Fibroblast of skin of back (primary cell): ENCODE results near the gene GTF3C6. TPM values are rescaled to one million over a fixed set of nuclear protein-coding genes. Genes with fewer than 3 reads are reported as not detected.
"Not testable (repeated sequence)": the region's sequence is repeated elsewhere in the genome, so short reads cannot be mapped to it uniquely, and the experiment has no call there.

Source experiments
- DNase-seq: peaks from one replicate; pipeline ENCODE4 v3.0.0-alpha.2; 2013
- polyA plus RNA-seq, 2 experiments: library from polyadenylated mRNA; unstranded; fragments of 120-200 nt; gene quantifications; one replicate each; pipeline ENCODE4 v1.2.1, GENCODE V29; 2013; ENCODE audit not compliant: insufficient read length in 2 of 2

GTF3C6 gene, protein sequence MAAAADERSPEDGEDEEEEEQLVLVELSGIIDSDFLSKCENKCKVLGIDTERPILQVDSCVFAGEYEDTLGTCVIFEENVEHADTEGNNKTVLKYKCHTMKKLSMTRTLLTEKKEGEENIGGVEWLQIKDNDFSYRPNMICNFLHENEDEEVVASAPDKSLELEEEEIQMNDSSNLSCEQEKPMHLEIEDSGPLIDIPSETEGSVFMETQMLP
- 82.7 TPM for polyA plus RNA-seq (2013, experiment 1 of 2; ENCODE audit: insufficient read length)
- polyA plus RNA-seq (2013, experiment 2 of 2; ENCODE audit: insufficient read length) = 62.2 TPM

- peak; percentile 93 for DNase-seq
Measured at GRCh38 chr6:110958329-110959192, at the start of gene GTF3C6. Gene GTF3C6, plus strand, starts transcription at chr6:110958706. Its CDS starts 64 bp downstream, at chr6:110958770.

DNA sequence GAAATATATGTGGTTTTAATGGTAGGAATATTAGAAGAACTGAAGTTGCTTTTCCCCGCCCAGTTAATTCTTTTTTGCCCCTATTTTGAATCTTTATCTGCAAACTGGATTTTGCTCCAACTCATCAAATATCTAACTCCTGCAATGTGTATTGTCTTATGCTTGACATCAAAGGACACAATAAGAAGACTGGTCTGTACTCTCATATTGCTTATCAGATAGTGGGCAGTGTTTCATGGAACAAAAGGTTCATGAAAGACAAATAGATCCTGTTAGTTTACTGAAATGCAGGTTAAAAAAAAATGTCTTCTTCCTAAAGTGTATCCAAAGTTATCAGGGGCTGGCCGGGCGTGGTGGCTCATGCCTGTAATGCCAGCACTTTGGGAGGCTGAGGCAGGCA is 27.7 kb upstream of the GTF3C6 start:
- no peak for DNase-seq

DNA sequence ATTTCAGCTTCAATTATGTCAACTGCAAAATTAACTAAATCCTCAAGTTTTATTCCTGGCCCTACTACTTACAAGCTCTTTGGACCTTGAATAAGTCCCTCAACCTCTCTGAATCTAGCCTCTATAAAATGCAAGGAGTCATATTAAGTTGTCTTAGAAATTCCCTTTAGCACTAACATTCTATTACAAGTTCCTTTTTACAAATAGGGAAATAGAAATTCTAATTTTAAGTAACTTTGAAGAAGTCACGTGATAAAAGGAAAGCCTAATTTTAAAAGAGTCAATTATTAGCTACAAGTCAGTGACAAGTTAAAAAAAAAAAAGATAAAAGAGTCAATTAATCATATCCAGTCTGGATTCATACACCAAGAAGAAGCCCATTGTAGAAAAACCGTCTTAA is 24.6 kb upstream of the GTF3C6 start:
- DNase-seq = no peak

DNA sequence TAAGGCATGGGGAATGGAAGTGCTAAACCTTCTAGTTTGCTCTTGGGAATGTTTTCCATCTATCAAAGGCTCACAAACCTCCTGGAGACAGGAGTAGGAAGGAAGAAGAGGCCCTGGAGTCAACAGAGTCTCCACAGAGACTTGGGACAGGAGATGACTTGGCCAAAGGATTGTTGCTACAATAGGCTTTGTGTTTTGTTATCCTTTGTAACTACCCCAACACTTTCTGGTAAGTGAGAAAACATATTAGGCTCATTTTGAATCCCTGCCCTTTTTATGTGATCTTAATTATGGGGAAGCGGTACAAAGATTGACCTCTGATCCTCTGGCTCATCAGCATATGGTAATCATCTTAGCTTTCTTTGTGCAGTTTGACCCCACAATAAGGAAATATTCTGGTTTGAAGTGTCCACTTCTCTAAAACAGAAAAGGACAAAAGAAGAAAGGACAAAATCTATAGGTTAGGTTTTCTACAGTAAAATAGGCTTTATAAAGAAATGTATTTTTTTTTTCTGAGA is 24.1 kb upstream of the GTF3C6 start:
- DNase-seq = no peak

GRCh38 chr6:110935171-110935570 is 23.3 kb upstream of the GTF3C6 start:
- no peak for DNase-seq

DNA sequence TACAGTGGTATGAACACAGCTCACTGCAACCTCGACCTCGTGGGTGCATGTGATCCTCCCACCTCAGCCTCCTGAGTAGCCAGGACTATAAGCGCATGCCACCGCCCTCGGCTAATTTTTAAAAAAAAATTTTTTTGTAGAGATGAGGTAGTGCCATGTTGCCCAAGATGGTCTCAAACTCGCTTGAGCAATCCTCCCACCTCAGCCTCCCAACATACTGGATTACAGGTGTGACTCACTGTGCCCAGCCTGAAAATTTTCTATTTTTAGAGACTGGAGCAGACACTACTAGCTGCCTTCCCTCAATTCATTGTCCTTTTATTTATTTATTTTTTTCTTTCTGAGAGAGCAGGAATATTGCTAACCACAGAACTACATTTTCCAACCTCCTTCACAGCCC is 20.3 kb upstream of the GTF3C6 start:
- peak; percentile 12 for DNase-seq

DNA sequence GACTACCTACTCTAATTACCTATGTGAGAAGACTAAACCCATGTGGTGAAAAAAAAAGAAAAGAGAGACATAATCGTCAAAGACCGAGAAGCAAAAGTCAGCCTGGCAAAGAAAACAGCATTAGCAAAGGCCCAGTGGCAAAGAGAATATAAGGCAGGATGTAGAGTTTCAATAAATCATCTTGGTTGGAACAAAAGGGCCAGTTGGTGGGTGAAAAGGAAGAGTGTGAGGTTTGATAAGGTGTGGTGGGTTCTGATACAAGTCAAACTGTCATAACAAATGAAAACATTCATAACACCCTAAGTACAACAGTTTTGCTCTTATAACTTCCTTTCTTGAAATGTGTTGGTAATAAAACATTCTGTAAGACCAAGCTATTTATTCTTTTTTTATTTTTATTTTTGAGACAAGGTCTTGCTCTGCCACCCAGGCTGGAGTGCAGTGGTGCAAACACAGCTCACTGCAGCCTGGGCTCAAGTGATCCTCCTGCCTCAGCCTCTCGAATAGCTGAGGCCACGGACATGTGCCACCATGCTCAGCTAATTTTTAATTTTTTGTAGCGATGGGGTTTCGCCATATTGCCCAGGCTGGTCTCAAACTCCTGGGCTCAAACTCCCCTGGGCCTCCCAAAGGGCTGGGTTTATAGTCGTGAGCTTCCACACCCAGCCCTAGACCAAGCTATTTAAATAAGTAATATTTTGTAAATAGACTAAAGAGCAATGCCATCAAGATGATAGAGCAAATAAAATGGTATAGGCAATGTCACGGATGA is 18.9 kb upstream of the GTF3C6 start:
- DNase-seq = no peak

DNA sequence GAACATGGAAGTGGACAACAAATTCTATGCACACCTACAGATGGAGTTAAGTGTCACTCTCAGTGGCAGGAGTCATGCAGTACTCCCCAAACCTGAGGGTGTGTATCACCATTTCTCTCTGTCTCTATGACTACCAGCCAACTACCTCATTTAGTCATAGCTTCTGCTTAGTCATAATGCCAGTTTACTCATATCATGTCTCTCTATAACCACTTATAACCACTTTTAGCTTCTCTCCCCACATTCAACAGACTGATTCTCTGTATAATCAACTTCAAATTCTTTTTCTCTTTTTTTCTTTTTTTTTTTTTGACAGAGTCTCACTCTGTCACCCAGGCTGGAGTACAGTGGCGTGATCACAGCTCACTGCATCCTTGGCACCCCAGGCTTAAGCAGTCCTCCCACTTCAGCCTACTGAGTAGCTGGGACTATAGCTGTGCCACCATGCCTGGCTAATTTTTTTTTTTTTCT is 13.8 kb upstream of the GTF3C6 start:
- peak; percentile 90 for DNase-seq

DNA sequence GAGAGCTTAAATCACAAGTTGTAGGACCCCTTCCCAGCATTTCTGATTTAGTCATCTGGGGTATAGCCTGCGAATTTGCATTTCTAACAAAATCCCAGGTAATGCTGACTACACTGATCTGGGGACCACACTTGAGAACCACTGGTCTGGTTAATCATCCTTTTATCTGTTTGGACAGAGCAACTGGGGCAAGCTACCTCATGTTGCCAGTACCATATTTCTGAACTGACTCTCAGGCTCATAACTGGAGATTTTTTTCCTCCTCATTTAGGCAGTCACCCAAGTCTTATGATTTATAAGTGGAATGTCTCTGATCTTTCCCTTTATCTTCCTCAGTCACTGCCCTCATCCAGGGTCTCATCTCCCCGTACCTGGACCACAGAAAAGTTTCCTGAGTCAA is 12.0 kb upstream of the GTF3C6 start:
- DNase-seq = no peak

GRCh38 chr6:110949679-110950285 is 8.7 kb upstream of the GTF3C6 start:
- peak; percentile 43 for DNase-seq

GRCh38 chr6:110950440-110950839 is 8.1 kb upstream of the GTF3C6 start:
- no peak for DNase-seq

- DNase-seq = no peak
Measured at GRCh38 chr6:110951008-110951407, 7.5 kb upstream of the GTF3C6 start.

DNA sequence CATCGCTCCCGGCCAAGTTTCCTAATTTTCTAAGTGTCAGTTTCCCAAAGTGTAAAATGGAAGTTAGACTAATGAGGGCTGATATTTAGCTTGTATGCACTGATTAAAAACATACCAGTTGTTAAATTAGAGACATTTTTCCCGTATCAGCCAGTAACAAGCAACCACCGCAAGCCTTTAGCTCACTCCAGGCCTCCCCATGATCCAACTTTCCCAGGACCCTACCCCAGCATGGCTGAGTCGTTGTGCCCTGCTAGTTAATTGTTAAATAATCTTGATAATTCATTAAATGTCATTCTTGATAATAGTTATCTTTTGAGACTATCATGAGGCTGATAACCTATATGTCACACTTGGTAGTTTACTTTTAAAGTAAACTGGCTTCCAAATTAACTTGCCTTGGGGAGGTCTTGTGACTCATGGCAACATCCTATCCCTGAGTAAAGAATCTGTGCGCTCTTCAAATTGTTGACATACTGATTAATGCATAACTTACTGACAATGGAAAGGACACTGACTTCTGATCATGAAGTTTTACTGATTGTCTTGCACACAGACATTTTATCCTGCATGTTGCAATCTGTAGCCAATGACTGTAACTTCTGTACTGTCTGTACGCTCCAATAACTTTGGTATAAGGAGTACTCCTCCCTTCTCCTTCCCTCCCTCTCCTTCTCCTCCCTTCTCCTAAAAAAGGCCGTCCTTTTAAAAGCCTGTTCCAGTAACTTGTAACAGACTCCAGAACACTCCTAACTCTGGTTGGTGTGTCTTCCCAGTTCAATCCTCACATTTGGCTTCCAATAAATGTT is 6.3 kb upstream of the GTF3C6 start:
- peak; percentile 93 for DNase-seq

DNA sequence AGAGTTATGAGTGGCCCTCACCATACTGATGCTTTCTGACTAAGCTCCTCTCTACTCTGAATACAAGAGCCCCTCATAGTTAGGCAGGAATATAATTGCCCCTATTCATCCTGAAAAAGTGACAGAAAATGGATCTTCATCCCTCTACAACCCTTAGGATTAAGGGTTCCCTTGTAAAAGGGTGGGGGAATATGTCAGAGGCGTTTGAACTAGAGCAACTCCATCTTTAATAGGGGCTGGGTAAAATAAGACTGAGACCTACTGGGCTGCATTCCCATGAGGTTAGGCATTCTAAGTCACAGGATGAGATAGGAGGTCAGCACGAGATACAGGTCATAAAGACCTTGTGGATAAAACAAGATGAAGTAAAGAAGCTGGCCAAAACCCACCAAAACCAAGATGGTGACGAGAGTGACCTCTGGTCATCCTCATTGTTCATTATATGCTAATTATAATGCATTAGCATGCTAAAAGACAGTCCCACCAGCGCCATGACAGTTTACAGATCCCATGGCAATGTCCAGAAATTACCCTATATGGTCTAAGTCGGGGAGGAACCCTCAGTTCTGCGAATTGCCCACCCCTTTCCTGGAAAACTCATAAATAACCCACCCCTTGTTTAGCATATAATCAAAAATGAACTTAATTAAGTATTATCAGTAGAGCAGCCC is 4.7 kb upstream of the GTF3C6 start:
- no peak for DNase-seq

DNA sequence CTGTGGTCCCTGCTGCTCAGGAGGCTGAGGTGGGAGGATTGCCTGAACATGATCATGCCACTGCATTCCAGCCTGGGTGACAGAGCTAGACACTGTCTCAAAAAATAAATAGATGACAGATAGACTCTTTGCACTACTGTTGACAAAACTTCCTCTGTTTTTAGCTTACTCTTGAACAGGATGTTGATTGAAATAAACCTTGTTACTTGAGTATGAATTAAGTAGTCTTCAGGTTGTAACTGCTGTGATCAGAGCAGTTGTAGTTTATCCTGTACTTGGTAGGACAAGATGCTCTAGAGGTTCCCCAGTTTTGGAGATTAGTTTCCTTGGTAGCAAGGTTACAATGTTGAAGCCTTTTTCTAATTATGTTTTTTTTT is 1.5 kb downstream of the GTF3C6 start:
- DNase-seq = no peak

DNA sequence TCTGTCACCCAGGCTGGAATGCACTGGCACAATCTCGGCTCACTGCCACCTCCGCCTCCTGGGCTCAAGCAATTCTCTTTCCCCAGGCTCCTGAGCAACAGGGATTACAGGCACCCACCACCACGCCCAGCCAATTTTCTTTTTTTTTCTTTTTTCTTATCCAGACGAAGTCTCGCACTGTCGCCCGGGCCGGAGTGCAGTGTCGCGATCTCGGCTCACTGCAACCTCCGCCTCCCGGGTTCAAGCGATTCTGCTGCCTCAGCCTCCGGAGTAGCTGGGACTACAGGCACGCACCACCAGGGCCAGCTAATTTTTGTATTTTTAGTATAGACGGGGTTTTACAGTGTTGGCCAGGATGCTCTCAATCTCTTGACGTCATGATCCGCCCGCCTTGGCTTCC is 4.1 kb downstream of the GTF3C6 start:
- DNase-seq = not testable (repeated sequence)

DNA sequence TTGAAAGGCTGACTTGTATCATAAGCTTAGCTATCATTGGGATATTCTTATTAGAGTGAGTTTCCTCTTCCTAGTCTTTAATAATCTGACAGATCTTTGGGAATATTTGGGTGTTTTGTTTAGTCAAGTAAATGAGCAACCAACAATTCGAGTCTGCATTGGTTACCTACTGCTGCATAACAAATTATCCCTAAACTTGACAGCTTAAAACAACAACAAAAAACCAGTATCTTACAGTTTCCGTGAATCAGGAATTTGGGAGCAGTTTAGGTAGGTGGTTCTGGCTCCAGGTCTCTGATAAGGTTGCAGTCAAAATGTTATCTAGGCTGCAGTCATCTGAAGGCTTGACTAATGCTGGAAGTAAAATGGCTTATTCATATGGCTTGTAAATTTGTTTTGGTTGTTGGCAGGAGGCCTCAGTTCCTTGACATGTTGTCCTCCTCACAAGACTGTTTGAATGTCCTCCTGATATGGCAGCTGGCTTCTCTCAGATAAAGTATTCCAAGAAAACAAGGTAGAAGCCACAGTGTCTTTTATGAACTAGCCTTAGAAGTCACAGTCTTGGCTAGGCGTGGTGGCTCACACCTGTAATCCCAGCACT is 7.2 kb downstream of the GTF3C6 start:
- DNase-seq = no peak

DNA sequence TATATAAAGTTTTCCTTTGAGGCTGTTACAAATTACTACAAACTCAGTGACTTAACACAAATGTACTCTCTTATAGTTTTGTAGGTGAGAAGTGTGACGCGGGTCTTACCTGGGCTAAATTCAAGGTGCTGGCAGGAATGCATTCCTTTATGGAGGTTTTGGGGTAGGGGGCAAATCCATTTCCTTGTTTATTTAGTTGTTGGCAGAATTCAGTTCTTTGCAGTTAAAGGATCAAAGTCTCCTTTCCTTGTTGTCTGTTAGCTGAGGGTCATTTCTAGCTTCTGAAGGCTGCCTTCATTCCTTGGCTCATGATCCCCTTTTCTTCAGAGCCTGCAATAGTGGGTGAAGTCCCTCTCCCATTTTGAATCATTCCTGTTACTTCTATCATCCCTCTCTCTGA is 10.2 kb downstream of the GTF3C6 start:
- not testable (repeated sequence) for DNase-seq

- DNase-seq = no peak
Measured at GRCh38 chr6:110971468-110971867, 13.0 kb downstream of the GTF3C6 start.

DNA sequence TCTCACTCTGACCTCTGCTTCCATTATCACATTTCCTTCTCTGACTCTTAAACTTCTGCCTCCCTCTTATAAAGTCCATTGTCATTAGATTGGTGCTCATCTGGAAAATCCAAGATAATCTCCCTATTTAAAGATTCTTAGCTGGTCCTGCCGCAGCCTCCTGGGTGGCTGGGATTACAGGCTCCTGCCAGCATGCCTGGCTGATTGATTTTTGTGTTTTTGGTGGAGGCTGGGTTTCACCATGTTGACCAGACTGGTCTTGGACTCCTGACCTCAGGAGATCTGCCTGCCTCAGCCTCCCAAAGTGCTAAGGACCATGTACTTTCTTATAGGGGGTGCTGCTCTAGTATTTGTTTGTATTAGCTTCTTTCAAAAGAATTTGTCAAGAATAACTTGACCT is 18.1 kb downstream of the GTF3C6 start:
- no peak for DNase-seq
